NCI-H1092 (cell line): Measurements from ENCODE around the gene SLC33A1.
"Not testable (repeated sequence)": the region's sequence is repeated elsewhere in the genome, so short reads cannot be mapped to it uniquely, and the experiment has no call there.

Source experiments
- DNase-seq: peaks from one replicate; lab custom pipeline; 2025; lab: John Stamatoyannopoulos, UW

The SLC33A1 gene

DNA sequence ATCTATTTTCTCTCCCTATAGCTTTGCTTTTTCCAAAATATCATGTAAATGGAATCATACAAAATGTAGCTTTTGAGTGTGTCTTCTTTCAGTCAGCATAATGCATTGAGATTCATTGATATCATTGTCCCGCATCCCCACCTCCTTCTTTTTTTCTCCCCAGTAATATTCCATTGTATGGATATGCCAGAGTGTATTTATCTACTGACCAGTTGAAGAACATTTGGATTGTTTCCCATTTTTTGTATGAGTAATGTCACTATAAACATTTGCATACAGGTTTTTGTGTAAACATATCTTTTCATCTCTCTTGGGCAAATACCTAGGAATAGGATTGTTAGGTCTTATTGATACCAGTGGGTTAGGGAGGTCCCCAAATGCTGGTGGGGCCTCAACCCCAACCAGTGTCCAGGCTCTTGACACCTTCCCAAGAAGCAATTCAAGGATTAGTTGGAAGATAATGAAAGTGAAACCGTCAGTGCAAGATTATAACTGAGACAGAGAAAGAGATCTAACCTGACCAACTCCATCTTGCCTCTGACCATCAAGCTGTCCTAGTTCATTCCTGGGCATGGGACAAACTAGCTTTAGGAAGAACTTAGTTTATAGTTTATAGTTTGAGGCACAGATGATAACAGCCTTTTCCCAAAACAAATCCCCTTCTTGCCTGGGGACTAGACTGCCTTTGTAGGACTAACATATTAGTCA is 7.4 kb upstream of the SLC33A1 start:
- no peak for DNase-seq

DNA sequence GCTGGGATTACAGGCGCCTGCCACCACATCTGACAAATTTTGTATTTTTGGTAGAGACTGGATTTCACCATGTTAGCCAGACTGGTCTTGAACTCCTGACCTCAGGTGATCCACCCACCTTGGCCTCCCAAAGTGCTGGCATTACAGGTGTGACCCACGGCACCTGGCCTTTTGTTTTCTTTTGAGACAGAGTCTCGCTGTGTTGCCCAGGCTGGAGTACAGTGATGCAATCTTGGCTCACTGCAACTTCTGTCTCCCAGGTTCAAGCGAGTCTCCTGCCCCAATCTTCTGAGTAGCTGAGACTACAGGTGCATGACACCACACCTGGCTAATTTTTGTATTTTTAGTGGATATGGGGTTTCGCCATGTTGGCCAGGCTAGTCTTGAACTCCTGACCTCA is 6.2 kb upstream of the SLC33A1 start:
- DNase-seq = not testable (repeated sequence)

- no peak for DNase-seq
Observed at GRCh38 chr3:155859859-155860258, 5.6 kb upstream of the SLC33A1 start.

DNA sequence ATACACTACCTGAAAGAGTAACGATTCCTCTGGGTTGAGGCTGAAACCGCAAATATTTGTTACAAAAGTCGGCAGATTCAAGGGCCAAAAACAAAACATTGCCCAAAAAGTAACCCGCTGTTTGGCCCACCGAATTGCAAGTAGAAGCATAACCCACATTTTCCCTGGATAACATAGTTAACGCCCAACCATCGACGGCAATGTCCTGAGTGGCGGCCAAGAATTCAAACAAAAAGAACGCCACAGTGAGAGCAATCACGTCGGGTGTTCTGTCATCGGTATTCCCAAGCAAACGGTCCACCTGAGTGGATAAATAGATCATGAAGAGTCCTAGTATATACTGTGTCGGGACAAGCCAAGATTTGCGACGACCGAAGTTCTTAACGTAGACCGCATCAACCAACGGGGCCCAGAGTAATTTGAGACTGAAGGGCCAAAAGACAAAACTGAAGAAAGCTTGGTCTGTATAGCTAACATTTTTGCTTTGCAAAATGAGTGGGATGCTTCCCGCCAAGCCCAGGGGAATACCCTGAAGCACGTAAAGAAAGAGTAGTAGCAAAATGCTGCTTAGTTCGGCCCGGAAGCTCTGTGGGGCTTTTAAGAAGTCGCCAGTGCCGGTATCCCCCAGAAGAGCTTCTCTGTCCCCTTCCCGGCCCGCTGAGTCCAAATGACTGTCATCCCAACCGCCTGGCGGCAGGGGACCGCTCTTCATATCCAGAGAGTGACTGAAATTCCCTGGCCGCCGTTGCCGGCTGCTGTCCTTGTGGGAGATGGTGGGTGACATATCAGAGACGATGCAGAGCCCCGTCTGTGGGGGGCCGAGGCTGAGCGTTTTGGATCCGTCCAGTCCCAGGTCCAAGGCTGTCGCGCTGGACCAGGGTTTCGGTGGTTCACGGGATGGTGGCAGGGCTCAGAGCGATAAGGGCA is 750 bp downstream of the SLC33A1 start:
- DNase-seq = no peak

GRCh38 chr3:155852341-155852740 is 1.9 kb downstream of the SLC33A1 start:
- no peak for DNase-seq

GRCh38 chr3:155849404-155849803 is 4.8 kb downstream of the SLC33A1 start:
- DNase-seq = not testable (repeated sequence)

DNA sequence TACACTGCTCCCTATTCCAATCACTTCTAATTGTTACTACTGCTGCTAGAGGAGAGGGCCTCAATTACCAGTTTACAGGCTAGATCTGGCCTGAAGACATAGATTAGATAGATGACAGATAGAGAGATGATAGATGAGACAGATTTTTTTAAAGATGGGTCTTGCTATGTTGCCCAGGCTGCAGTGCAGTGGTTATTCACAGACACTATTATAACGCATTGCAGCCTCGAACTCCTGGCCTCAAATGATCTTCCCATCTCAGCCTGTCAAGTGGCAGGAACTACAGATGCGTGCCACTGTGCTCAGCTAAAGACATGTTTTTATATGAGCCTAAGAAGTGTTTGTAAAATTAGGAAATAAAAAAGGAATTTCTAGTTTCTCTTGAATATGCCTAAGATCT is 6.2 kb downstream of the SLC33A1 start:
- DNase-seq = no peak

GRCh38 chr3:155846119-155846518 is 8.1 kb downstream of the SLC33A1 start:
- DNase-seq = no peak

- DNase-seq = no peak
Observed at GRCh38 chr3:155843569-155843968, 10.7 kb downstream of the SLC33A1 start.

- no peak for DNase-seq
Observed at GRCh38 chr3:155835341-155836071, 18.7 kb downstream of the SLC33A1 start.

- not testable (repeated sequence) for DNase-seq
Observed at GRCh38 chr3:155828490-155829098, 25.6 kb downstream of the SLC33A1 start.

DNA sequence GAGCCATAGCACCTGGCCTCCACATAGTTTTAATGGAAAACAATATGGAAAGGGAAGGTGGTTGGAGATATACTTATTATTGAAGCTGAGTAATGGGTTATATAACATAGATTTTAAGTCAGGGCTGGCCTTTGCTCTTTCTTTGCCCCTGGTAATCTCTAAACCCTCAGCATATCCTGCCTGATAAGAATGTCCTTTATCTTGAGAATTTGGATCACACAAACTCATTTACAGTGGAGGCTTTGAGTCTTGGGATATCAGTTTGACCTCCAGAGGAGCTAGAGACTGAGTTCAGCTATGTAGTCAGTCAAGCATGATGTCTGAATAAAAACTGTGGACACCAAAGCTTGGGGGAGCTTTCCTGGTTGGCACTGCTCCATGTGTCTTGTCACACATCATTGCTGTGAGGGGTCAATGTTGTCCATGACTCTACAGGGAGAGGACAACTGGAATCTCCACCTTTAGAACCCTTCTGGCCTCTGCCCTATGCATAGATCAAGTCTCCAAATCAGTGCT is 39.1 kb downstream of the SLC33A1 start:
- no peak for DNase-seq

DNA sequence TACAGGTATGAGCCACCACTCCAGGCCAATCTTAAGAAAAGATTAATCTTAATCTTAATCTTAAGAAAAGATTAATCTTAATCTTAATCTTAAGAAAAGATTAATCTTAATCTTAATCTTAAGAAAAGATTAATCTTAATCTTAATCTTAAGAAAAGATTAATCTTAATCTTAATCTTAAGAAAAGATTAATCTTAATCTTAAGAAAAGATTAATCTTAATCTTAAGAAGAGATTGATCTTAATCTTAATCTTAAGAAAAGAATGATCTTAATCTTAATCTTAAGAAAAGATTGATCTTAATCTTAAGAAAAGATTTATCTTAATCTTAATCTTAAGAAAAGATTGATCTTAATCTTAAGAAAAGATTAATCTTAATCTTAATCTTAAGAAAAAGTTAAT is 41.0 kb downstream of the SLC33A1 start:
- not testable (repeated sequence) for DNase-seq

DNA sequence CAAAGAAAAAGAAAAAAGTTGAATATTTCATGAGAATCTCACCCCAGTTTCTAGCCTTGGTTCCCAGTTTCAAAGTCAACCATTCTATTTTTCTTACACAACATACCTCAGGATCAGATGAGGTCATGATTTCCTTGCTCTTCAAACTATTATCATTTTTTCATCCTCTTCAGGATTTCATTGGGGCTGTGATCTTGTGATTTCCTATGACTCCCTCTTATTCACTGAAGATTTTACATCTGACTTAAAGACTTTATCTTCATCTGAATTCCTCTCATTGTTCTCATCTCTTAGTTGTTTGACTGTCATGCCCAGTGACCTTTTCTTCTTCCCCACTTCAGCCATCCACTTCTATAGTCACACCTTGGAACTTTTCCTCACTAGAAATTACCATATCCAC is 45.0 kb downstream of the SLC33A1 start:
- DNase-seq = no peak

DNA sequence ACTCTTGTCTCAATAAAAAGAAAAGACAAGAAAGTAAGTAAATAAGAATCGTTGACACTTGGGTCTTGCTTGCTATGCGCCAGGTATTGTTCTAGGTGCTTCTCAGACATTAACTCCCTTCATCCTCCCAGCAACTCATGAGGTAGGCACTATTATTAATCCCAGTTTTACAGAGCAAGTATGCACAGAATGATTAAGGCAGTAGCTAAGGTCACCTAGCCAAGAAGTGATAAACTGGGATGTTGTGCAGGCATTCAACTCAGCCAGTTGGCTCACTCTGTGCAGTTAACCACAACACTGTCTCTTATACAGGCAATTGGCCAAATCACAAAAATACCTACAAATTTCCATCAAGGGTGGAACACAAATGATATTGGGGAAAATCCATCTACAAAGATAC is 46.4 kb downstream of the SLC33A1 start:
- no peak for DNase-seq

DNA sequence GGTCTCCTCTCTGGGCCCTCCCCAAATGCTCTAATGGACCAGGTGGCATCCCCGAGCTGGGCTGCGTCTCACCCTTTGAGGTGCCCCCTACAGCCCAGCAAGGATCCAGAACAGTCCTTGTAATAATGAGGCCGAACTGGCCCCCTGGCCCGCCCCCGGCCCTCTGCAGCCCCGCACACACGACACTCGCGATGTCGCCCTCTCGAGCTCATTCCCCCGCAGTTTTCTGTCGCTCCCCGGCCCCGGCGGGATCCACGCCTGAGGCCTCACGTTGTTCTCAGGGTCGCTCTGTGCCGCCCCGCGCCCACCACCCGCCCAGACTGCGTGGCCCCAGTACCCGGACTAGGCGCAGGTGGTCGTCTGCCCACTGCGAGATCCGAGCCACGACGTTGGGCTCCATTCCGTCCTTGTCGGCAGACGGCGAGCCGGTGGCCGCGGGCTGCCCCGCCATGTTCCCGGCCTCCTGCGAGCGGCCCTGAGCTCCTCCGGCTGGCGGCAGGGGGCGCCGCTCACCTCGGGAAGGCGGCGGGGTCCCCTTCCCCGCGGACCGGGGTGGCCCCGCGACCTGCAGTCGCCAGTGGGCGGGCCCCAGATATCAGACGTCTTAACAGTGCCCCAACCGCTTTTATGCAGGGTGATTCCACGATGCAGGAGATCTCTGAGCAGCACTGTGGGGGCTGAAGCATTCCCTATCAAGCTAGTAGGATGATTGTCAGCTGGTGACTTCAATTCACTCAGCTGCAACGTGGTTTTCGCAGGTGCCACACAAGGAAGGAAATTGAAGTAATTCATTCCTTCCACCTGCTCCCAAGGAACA is 48.2 kb downstream of the SLC33A1 start, which contains the start of gene C3orf33:
TSS of gene C3orf33 (minus strand) at position 477 of the 817 bp plus-strand sequence. CDS start at position 451, 26 bp downstream.
- DNase-seq = peak; percentile 20

DNA sequence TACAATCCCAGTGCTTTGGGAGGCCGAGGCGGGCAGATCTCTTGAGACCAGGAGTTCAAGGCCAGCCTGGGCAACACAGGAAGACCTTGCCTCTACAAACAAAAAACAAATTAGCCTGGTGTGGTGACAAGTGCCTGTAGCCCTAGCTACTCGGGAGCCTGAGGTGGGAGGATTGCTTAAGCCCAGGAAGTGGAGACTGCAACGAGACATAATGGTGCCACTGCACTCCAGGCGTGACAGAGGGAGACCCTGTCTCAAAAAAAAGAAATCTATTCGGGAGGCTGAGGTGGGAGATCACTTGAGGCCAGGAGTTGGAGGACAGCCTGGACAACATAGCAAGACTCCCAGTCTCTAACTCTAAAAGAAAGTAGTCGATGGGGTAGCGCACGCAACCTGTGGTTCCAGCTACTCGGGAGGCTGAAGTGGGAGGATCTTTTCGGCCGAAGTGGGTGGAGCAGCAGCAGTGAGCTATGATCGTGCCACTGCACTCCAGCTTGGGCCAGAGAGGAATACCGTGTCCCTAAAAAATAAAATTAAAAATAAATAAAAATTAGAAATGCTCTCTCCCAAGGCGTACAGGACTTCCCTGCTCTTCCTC is 48.9 kb downstream of the SLC33A1 start:
- DNase-seq = no peak

GRCh38 chr3:155804323-155804722 is 49.9 kb downstream of the SLC33A1 start:
- no peak for DNase-seq

DNA sequence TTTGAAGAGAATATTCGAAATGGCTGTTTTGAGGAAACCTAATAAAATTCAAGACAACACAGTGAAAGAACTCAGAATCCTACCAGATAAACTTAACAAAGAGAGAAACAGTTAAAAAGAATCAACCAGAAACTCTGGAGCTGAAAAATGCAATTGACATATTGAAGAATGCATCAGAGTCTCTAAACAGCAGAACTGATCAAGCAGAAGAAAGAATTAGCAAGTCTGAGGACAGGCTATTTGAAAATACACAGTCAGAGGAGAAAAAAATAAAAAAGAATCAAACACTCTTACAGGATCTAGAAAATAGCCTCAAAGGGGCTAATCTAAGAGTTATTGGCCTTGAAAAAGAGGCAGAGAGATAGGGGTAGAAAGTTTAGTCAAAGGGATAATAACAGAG is 61.7 kb downstream of the SLC33A1 start:
- DNase-seq = no peak

DNA sequence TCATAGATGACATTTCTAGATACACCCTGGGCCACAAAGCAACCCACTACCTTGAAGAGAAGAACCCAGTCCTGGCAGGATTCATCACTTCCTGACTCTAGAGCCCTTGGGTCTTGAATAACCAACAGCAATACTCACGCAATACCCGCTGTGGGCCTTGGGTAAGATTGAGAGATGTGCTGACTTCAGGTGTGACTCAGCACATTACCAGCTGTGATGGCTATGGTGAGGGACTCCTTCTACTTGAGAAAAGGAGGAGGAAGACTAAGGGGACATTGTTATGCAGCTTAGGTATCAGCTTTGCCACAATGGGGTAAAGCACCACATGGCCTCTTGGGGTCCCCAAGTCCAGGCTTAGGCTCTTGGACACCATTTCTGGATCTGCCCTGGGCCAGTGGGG is 63.0 kb downstream of the SLC33A1 start:
- DNase-seq = no peak
